C4-2B (cell line): ENCODE results near the gene SUMO3.
A peak's percentile ranks its signal among the peaks of the same experiment; 100 is the strongest.

Experiments
- H3K27ac ChIP-seq: fragments of 450-650 bp; 2 replicates; pipeline ENCODE4 v1.5.1; 2017
- ZFX ChIP-seq: fragments of 450-650 bp; IDR thresholded peaks from 2 replicates; pipeline ENCODE4 v1.6.1; 2017
- TF ChIP-seq, protein P1 (sequence below): fragments of 450-650 bp; conservative IDR thresholded peaks from 2 replicates; pipeline ENCODE4 v1.5.1; 2017; ENCODE audit warnings: mild to moderate bottlenecking

Gene SUMO3

DNA sequence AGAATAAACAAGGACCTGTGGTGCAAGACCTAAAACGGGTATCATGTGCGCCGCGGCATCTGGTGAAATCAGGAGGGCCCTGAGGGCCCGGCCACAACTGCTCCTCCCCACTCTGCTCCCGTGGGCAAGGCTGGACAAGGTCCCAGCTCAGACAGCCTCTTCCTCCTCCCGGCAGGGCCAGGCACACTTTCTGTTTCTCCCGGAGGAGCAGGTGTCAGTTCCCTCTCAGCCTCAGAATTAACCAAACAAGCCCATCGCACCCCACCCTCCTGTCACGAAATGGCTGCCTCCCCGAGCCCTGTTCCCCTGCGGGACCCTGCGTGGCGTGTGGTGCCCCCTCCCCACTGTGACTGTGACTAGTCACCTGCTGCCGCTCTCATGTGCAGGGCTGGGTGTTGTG is 40.4 kb upstream of the SUMO3 start:
- peak overlapping the region; percentile 48 for H3K27ac ChIP-seq
- TF ChIP-seq ZFX: no peak
- TF ChIP-seq, protein P1, sequence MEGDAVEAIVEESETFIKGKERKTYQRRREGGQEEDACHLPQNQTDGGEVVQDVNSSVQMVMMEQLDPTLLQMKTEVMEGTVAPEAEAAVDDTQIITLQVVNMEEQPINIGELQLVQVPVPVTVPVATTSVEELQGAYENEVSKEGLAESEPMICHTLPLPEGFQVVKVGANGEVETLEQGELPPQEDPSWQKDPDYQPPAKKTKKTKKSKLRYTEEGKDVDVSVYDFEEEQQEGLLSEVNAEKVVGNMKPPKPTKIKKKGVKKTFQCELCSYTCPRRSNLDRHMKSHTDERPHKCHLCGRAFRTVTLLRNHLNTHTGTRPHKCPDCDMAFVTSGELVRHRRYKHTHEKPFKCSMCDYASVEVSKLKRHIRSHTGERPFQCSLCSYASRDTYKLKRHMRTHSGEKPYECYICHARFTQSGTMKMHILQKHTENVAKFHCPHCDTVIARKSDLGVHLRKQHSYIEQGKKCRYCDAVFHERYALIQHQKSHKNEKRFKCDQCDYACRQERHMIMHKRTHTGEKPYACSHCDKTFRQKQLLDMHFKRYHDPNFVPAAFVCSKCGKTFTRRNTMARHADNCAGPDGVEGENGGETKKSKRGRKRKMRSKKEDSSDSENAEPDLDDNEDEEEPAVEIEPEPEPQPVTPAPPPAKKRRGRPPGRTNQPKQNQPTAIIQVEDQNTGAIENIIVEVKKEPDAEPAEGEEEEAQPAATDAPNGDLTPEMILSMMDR: no peak

DNA sequence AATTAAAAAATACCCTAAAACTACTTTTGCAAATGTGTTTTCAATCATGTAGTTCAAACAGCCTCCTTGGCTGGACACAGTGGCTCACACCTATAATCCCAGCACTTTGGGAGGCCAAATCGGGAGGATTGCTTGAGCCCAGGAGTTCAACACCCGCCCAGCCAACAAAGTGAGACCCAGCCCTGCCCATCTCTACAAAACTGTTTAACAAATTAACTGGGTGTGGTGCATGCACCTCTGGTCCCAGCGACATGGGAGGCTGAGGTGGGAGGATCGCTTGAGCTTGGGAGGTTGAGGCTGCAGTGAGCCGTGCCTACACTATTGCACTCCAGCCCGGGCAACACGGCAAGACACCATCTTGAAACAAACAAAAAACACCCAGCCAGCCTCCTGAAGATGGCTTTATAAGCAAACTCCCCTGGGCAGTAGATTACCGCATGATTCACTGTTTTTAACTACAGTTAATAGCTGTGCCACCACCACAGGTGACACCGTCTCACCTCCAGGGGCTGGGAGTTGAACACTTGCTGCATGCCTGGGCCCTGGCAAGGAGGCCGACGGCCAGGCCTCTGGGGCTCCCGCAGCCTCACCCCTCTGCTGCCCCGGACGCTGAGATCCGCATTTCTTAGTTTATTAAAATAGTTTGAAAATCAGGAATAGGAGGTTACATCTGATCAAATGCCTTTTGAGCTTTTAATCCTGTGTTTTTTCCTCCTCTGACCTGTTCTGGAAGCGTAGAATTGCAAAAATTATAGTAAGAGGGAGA is 39.4 kb upstream of the SUMO3 start:
- no peak overlapping the region for H3K27ac ChIP-seq
- TF ChIP-seq, protein P1: no peak
- no peak for TF ChIP-seq ZFX

DNA sequence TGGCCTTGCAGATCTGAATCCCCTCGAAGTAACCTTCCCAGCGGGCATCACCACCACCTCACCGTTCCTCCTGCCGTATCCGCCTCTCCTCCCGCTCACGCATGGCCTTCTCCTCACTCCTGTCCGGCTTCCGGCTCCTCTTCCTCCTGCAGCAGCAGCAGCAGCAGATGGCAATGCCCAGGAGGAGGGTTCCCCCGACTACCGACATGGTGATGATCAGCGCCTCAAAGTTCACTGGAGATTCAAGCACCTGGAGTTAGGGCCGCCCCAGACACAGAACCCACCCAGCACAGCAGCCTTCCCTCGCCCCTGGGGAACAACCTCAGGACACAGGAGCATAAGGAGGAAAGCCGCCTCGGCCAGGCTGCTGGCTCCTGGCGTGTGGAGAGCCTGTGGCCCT is 38.3 kb upstream of the SUMO3 start:
- no peak overlapping the region for H3K27ac ChIP-seq
- TF ChIP-seq, protein P1: no peak
- TF ChIP-seq ZFX: no peak

DNA sequence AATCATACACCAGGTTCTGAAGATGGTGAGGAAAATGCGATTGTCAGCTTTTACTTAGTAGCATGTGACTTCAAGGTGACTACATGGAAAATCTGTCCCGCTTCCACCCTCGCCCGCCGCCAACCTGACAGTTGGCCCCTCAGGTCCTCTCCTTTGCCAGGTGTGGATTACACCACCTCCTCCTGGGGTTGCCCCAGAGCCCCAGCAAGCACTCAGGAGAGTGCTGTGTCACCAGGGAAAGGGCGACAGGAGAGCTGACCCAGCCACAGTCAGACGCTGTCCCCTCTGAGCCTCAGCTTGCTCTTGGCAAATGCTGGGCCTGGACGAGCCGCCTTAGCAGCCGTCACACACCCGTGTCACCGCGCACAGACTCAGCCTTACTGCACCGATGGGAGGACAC is 37.7 kb upstream of the SUMO3 start:
- no peak overlapping the region for H3K27ac ChIP-seq
- TF ChIP-seq ZFX: no peak
- TF ChIP-seq, protein P1: no peak

DNA sequence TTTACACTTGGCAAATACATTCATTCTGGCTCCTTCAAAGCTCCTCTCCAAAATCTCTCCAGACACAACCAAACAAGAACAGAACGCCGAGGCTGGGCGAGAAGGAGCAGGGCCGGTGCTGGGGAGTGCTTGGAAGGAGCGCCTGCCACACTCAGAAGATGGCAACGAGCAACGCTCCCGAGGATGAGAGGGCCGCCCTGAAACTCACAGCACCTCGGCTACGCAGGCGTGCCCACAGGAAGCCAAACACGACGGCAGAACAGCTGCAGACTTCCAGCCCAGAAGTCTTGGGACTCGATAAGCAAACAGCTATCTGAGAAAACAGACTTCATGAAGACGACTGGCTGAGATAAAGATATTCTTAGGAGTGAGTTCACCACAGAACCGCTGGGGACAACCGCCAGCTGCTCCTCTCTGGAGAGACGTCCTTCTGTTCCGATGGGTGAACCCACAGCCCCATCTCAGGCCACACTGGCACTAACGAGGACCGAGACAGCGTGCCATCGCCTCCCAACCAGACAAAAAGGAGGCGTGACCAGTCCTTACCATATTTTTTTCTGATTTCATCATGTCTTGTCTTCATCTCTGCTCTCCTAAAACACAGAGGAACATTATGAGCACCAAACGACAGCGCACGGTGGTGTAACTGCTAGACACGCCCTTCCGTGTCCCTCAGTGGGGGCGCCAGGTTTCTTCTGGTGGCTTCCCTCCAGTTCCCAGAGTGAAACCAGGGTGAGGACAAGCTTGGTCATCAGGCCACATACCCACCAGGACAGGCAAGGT is 37.0 kb upstream of the SUMO3 start:
- TF ChIP-seq ZFX: no peak
- TF ChIP-seq, protein P1: no peak
- H3K27ac ChIP-seq: no peak overlapping the region

DNA sequence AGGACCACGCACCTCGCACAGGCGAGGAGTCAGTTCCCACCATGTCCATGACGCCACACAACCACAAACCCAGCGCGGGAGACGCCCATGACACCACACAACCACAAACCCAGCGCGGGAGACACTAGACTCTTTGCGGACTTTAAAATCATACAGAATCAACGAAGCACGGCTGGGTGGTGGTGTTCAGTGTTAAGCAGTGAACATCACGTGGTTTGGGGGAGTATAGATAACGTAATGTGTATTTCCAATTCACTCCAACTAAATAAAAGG is 36.5 kb upstream of the SUMO3 start:
- H3K27ac ChIP-seq: no peak overlapping the region
- TF ChIP-seq ZFX: no peak
- TF ChIP-seq, protein P1: no peak

DNA sequence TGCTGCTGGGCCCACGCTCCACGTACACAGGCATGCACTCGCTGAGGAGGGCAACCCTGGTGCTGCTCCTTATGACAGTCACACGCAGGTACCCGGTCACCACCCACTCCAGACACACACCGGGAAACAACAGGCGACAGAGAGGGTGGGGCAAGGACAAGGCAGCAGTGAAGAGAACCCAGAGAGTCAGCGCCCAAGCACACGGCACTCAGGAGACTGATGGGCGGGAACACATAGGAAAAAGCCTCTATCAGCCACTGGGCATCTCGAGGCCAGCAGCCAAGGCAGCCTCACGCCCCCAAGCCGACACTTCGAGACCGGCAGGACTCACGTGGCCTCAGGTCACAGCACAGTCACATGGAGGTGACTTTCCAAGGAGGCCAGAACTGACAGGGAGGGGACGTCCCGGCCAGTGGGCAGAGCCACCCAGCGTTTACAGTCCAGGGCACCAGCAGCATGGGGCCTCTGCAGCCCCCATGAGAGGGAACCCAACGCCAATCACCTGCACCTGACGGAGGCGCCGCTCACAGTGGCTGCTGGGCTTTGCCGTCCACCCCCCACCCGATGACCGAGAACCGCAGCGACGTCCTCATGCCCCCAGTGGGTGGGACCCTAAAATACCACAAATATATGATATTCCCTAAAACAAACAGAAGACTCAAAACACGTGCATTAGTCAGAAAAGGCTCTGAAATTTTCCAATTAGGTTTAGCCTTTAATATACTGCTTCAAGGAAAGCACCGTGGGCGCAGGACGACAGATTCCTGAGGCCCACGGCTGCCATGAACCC is 35.9 kb upstream of the SUMO3 start:
- H3K27ac ChIP-seq: no peak overlapping the region
- TF ChIP-seq, protein P1: no peak
- TF ChIP-seq ZFX: no peak
